Cerebellar cortex (tissue), 1 donor: ENCODE measurements around the gene ATE1.
"Not testable (repeated sequence)": the region's sequence is repeated elsewhere in the genome, so short reads cannot be mapped to it uniquely, and the experiment has no call there.

Source experiments
- DNase-seq: peaks from one replicate; pipeline ENCODE4 v3.0.0-alpha.2; 2015; ENCODE audit warnings: low spot score

The ATE1 gene

GRCh38 chr10:121831237-121831636 is 96.6 kb downstream of the ATE1 start:
- no peak for DNase-seq

GRCh38 chr10:121830101-121830500 is 97.7 kb downstream of the ATE1 start:
- DNase-seq = no peak

GRCh38 chr10:121828045-121828444 is 99.8 kb downstream of the ATE1 start:
- no peak for DNase-seq

GRCh38 chr10:121826773-121827172 is 101.1 kb downstream of the ATE1 start:
- DNase-seq = not testable (repeated sequence)

GRCh38 chr10:121823993-121824463 is 103.8 kb downstream of the ATE1 start:
- peak; percentile 58 for DNase-seq

- no peak for DNase-seq
Observed at GRCh38 chr10:121822724-121823123, 105.1 kb downstream of the ATE1 start.

- DNase-seq = no peak
Observed at GRCh38 chr10:121822180-121822579, 105.7 kb downstream of the ATE1 start.

- no peak for DNase-seq
Observed at GRCh38 chr10:121819049-121819448, 108.8 kb downstream of the ATE1 start.

- DNase-seq = no peak
Observed at GRCh38 chr10:121818599-121818998, 109.2 kb downstream of the ATE1 start.

GRCh38 chr10:121816197-121816596 is 111.6 kb downstream of the ATE1 start:
- no peak for DNase-seq

GRCh38 chr10:121813857-121814256 is 114.0 kb downstream of the ATE1 start:
- no peak for DNase-seq

- DNase-seq = no peak
Observed at GRCh38 chr10:121813211-121813815, 114.5 kb downstream of the ATE1 start.

GRCh38 chr10:121812031-121812430 is 115.8 kb downstream of the ATE1 start:
- no peak for DNase-seq

- no peak for DNase-seq
Observed at GRCh38 chr10:121811386-121811785, 116.4 kb downstream of the ATE1 start.

GRCh38 chr10:121808835-121809234 is 119.0 kb downstream of the ATE1 start:
- no peak for DNase-seq

- DNase-seq = no peak
Observed at GRCh38 chr10:121804460-121804859, 123.4 kb downstream of the ATE1 start.

- DNase-seq = no peak
Observed at GRCh38 chr10:121803611-121804010, 124.2 kb downstream of the ATE1 start.

GRCh38 chr10:121800831-121801230 is 127.0 kb downstream of the ATE1 start:
- DNase-seq = no peak

GRCh38 chr10:121800146-121800545 is 127.7 kb downstream of the ATE1 start:
- no peak for DNase-seq

- DNase-seq = no peak
Observed at GRCh38 chr10:121797490-121797889, 130.3 kb downstream of the ATE1 start.

GRCh38 chr10:121796342-121796741 is 131.5 kb downstream of the ATE1 start:
- DNase-seq = no peak

- no peak for DNase-seq
Observed at GRCh38 chr10:121792198-121792597, 135.6 kb downstream of the ATE1 start.

GRCh38 chr10:121791761-121792160 is 136.1 kb downstream of the ATE1 start:
- DNase-seq = no peak

GRCh38 chr10:121788717-121789116 is 139.1 kb downstream of the ATE1 start:
- DNase-seq = no peak
